Testis (tissue), 3 donors: ENCODE measurements around the gene ATF1. TPM values are rescaled to one million over a fixed set of nuclear protein-coding genes. Genes with fewer than 3 reads are reported as not detected.

ENCODE experiments used
- DNase-seq: peaks from one replicate; pipeline ENCODE4 v3.0.0-alpha.2; 2019
- H3K27ac ChIP-seq, 2 donors: fragments of 200-600 bp; sonication (generic); one replicate each; pipeline ENCODE4 v1.5.1; 2019
- H3K27me3 ChIP-seq: fragments of 200-600 bp; sonication (generic); one replicate; pipeline ENCODE4 v1.5.1; 2019
- H3K36me3 ChIP-seq: fragments of 200-600 bp; sonication (generic); one replicate; pipeline ENCODE4 v1.5.1; 2017; ENCODE audit warnings: low read depth; ENCODE audit errors: missing control alignments
- H3K4me1 ChIP-seq: fragments of 200-600 bp; sonication (generic); one replicate; pipeline ENCODE4 v1.5.1; 2019
- H3K4me3 ChIP-seq, 2 donors: fragments of 200-600 bp; sonication (generic); one replicate each; pipeline ENCODE4 v1.5.1; 2017 to 2019
- H3K9me3 ChIP-seq: fragments of 200-600 bp; sonication (generic); one replicate; pipeline ENCODE4 v1.5.1; 2017
- POLR2A ChIP-seq: fragments of 450-650 bp; IDR thresholded peaks from one replicate; pipeline ENCODE4 v1.6.1; 2017; ENCODE audit warnings: antibody characterized with exemption, mild to moderate bottlenecking, moderate library complexity
- WGBS, 2 donors: methylation state at CpG; one replicate each; pipeline ENCODE4 v1.1.5; 2018; 5-methylcytosine and 5-hydroxymethylcytosine counted together
- intact Hi-C: fragments of 100-400 bp; cut with DNase I; formaldehyde crosslinking; loops from one replicate; pipeline ENCODE4 v1.15.1; 2023; ENCODE audit warnings: low total_unique reads
- polyA plus RNA-seq: library from polyadenylated mRNA; stranded (reverse); fragments of 350-450 nt; fragmentation: Illumina TruSeq; extraction: RNeasy Lipid Tissue Mini Kit (QIAGEN cat#74804); gene quantifications from one replicate; pipeline ENCODE4 v1.2.3, GENCODE V29; 2014; ENCODE audit warnings: low read depth, low replicate concordance; ENCODE audit not compliant: insufficient read depth
- total RNA-seq, 2 donors: library from RNA; depleted of rRNA; stranded (reverse); fragments of >200 nt; gene quantifications; one replicate each; pipeline ENCODE4 v1.2.3, GENCODE V29; 2016
- TF ChIP-seq, protein P1 (sequence below), 3 experiments: fragments of 450-650 bp in 2 of 3; fragments of 200-600 bp in 1 of 3; sonication (generic) in 1 of 3; IDR thresholded peaks; one replicate each; pipeline ENCODE4 v1.5.1; 2016 to 2019; ENCODE audit warnings: antibody characterized with exemption in 3 of 3, mild to moderate bottlenecking in 2 of 3, moderate library complexity in 1 of 3

The ATF1 gene
- total and polyA plus RNA-seq, 3 donors from 2014 or later: 17.1 to 18.2 (median 17.7) TPM

DNA sequence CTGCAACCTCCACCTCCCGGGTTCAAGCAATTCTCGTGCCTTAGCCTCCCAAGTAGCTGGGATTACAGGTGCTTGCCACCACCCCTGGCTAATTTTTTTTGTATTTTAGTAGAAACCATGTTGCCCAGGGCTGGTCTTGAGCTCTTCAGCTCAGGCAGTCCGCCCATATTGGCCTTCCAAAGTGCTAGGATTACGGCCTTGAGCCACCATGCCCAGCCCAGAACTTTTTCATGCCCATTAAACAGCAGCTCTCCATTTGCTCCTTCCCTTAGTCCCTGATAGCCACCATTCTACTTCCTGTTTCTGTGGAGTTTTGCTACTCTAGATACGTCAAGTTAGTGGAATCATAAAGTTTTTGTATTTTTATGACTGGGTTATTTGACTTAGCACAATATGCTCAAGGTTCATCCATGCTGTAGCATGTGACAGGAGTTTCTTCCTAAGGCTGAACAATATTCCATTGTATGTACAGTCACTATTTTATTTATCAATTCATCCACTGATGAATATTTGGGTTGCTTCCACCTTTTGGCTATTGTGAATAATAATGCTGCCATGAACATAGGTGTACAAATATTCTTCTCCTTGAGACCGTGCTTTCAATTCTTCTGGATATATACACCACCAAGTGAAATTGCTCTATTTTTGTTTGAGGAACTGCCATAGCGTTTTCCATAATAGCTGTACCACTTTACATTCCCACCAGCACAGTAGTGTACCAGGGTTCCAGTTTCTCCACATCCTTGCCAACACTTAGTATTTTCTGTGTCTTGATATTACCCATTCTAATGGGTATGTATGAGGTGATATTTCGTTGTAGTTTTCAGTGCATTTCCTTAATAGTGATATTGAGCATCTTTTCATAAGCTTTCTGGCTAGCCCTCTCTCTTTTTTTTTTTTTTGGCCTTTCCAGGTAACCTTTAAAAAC, 15.0 kb downstream of the ATF1 start:
- intact Hi-C loops: no loop called here
- H3K27me3 ChIP-seq: no peaks in the 10 kb centered on the region
- TF ChIP-seq, protein P1, sequence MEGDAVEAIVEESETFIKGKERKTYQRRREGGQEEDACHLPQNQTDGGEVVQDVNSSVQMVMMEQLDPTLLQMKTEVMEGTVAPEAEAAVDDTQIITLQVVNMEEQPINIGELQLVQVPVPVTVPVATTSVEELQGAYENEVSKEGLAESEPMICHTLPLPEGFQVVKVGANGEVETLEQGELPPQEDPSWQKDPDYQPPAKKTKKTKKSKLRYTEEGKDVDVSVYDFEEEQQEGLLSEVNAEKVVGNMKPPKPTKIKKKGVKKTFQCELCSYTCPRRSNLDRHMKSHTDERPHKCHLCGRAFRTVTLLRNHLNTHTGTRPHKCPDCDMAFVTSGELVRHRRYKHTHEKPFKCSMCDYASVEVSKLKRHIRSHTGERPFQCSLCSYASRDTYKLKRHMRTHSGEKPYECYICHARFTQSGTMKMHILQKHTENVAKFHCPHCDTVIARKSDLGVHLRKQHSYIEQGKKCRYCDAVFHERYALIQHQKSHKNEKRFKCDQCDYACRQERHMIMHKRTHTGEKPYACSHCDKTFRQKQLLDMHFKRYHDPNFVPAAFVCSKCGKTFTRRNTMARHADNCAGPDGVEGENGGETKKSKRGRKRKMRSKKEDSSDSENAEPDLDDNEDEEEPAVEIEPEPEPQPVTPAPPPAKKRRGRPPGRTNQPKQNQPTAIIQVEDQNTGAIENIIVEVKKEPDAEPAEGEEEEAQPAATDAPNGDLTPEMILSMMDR (IDR thresholded peaks at IDR 0.05): no peak
- no peaks in the 10 kb centered on the region for H3K4me1 ChIP-seq
- H3K27ac ChIP-seq: no peak overlapping the region
- H3K4me3 ChIP-seq: no peak overlapping the region
- DNase-seq: no peak
- H3K9me3 ChIP-seq: no peaks in the 10 kb centered on the region
- WGBS, 2 donors: 90 to 94% methylated on average over 8 of the region's 8 CpGs
- no peaks in the 10 kb centered on the region for H3K36me3 ChIP-seq

DNA sequence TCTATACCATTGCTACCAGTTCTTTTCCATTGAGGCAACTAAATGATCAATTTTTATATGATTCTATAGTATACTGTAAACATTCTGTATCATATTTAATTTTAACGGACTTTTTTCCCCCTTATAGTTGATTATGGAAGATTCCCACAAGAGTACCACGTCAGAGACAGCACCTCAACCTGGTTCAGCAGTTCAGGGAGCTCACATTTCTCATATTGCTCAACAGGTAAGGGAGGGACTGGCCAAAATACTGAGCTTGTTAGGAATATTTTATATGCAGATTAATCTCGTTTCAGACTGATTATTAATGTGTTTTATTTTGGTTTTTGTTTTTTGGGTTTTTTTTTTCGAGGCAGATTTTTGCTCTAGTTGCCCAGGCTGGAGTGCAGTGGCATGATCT, 16.1 kb downstream of the ATF1 start:
- intact Hi-C loops: no loop called here
- no peaks in the 10 kb centered on the region for H3K9me3 ChIP-seq

DNA sequence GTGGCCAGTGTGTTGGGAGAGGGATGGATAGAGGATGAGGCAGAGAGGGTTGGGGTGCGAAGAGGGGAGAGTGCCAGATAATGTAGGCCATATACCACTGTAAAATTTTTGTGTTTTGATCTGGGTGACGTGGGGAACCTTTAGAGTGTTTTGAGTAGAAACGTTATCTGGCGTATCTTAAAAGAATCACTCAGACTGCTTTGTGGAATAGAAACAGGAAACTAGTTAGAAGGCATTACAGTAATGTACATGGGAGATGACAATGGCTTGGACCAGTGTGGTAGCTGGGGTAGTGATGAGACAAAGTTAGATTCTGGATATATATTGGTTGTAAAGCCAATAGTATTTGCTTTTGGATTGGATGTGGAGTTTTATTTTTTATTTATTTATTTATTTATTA, 20.6 kb downstream of the ATF1 start:
- intact Hi-C loops: no loop called here
- TF ChIP-seq POLR2A: no peak
- TF ChIP-seq, protein P1 (IDR thresholded peaks at IDR 0.05): no peak
- no peak overlapping the region for H3K4me3 ChIP-seq
- WGBS, 2 donors: 87 to 93% methylated on average over 4 of the region's 4 CpGs
- H3K4me1 ChIP-seq: no peaks in the 10 kb centered on the region
- no peaks in the 10 kb centered on the region for H3K9me3 ChIP-seq
- H3K36me3 ChIP-seq: no peaks in the 10 kb centered on the region
- no peaks in the 10 kb centered on the region for H3K27me3 ChIP-seq
- DNase-seq: no peak
- H3K27ac ChIP-seq: no peak overlapping the region

More for the DNA sequence above, 16.1 kb downstream of the ATF1 start:
- H3K4me3 ChIP-seq: no peak overlapping the region
- 91 to 92% methylated on average over 4 of the region's 4 CpGs for WGBS, 2 donors
- no peak for DNase-seq
- no peak overlapping the region for H3K27ac ChIP-seq
- no peaks in the 10 kb centered on the region for H3K4me1 ChIP-seq
- H3K27me3 ChIP-seq: no peaks in the 10 kb centered on the region
- H3K36me3 ChIP-seq: no peaks in the 10 kb centered on the region
- no peak for TF ChIP-seq POLR2A
- TF ChIP-seq, protein P1 (IDR thresholded peaks at IDR 0.05): no peak

DNA sequence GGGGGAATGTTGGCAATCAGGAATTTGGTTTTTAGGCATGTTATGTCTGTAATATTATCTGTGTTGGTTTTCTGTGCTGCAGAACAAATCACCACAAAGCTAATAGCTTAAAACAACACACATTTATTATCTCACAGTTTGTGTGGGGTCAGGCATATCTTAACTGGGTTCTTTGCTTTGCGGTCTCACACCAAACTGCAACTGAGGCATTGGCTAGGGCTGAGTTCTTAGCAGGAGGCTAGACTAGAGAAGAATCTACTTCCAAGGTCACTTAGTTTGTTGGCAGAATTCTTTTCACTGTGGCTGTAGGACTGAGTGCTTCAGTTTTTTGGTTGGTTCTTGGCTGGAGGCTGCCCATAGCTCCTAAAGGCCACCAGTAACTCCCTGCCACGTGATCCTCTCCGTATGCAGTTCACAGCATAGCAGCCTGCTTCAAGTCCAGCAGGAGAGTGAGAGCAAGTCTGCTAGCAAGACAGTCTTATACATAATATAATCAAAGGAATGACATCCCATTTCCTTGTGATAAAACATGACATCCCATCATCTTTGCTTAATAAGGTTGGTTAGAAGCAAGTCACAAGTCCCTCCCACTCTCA, 21.6 kb downstream of the ATF1 start:
- no peak for TF ChIP-seq POLR2A
- TF ChIP-seq, protein P1 (IDR thresholded peaks at IDR 0.05): no peak
- Histone ChIP-seq H3K27me3 (no peaks in the 10 kb centered on the region), H3K9me3 (no peaks in the 10 kb centered on the region), H3K36me3 (no peaks in the 10 kb centered on the region), H3K4me1 (no peaks in the 10 kb centered on the region), H3K4me3 (no peak overlapping the region), H3K27ac (no peak overlapping the region)
- intact Hi-C loops: no loop called here
- no peak for DNase-seq
- 100% methylated on average over 3 of the region's 3 CpGs for WGBS, 2 donors
